ENCODE measurements around the gene HPCAL1.
A peak's percentile ranks its signal among the peaks of the same experiment; 100 is the strongest.
"Not testable (repeated sequence)": the region's sequence is repeated elsewhere in the genome, so short reads cannot be mapped to it uniquely, and the experiment has no call there.

The HPCAL1 gene

GRCh38 chr2:10302479-10303180 lies at the start of gene HPCAL1:
HPCAL1 (plus strand) TSS chr2:10302904; CDS start chr2:10419758, 116,854 bp downstream.
- peak; percentile 81 for DNase-seq (ENCODE audit: low read depth)

GRCh38 chr2:10253596-10254372 lies 48.9 kb upstream of the HPCAL1 start:
- DNase-seq (ENCODE audit: low read depth), result no peak

DNA sequence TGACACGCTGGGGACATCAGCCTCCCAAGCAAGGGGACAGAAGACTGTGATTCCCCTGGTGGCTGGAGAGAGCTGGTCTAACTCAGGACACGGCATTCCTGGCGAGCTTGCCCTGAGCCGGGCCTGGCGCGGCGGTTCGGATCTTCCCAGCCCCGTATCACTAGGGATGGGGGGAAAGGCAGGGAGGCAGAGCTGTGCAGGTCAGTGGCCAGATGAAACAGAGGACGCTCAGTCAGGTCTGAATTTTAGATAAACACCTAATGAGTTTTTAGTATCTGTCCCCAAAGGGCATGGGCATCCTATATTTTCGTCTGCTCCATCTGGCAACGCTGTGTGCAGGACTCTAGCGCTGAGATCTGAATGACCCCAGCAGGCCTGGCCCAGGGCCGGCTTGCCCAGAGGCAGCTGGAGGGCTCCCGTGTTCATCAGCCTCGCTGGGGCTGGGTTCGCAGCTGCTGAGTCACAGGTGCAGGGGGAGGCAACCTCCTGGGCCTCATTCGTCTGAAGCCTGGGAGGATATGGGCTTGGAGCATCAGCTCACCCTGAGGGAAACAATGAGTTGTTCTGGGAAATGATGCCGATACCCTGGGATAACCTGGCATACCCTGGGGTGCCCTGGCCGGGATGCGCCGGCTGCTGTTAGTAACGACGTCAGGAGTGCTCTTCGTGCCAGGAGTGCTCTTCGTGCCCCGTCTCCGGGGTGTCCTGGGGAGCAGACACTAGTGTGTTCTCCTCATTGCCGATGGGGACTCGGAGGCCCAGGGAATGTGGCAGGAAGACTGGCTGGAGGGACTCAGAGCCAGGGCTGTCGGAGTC lies 48.1 kb upstream of the HPCAL1 start:
- DNase-seq (ENCODE audit: low read depth), result peak; percentile 15

GRCh38 chr2:10255189-10256030 lies 47.3 kb upstream of the HPCAL1 start:
- no peak for DNase-seq (ENCODE audit: low read depth)

GRCh38 chr2:10256031-10256514 lies 46.6 kb upstream of the HPCAL1 start:
- no peak for DNase-seq (ENCODE audit: low read depth)

DNA sequence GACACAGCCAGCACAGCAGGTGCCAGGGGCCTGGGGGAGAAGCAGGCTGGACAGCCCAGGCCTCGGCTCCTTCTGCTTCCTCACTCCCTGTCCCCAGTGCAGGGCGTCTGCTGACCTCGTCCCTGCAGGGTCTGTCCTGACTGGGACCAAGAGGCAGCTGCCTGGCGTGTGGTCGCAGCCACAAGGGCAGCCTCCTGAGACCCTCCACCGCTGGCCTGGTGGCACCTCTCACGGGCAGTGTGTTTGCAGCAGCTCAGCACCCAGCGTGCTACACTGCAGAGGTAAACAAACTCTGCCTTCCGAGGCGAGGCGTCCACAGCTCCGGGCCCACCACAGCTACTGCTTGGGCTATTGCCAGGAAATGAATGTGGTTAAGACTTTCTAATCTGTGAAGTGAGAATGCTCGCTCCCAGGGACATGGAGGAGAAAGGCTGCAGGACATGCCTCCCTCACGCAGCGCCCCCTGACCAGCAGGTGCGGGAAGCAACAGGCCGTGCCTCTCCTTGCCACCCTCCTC lies 46.1 kb upstream of the HPCAL1 start:
- DNase-seq (ENCODE audit: low read depth), result no peak

- no peak for DNase-seq (ENCODE audit: low read depth)
Measured at GRCh38 chr2:10257036-10257435, 45.7 kb upstream of the HPCAL1 start.

DNA sequence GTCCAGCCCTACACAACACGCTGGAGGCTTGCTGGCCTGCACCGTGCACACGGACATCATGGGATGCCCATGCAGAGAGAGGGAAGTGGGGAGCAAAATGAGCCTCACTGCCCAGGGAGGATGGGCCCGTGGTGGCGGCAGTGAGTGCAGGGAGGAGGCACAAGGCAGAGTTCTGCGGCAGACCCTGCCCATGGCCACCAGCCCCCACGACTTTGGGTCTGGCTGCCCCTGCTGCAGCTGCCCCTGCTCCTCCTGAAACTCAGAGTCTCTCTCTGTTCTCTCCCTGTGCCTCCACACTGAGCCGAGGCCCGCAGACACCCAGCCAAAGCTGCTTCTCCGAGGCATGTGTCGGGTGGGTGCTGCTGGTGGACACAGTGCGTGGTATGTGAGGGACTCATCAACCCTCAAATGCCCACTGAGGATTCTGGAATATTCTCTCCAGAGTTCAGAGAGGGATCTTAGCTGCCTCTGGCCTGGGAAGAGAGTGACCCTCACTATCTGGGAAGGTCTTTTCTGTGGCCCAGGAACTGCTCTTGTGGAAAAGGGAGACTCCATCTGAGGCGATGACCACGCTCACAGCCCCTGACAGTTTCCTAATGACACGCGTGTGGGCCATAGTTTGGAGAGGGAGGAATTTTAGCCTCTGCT lies 45.1 kb upstream of the HPCAL1 start:
- no peak for DNase-seq (ENCODE audit: low read depth)

GRCh38 chr2:10258326-10258725 lies 44.4 kb upstream of the HPCAL1 start:
- DNase-seq (ENCODE audit: low read depth), result no peak

- DNase-seq (ENCODE audit: low read depth), result no peak
Measured at GRCh38 chr2:10258726-10259125, 44.0 kb upstream of the HPCAL1 start.

DNA sequence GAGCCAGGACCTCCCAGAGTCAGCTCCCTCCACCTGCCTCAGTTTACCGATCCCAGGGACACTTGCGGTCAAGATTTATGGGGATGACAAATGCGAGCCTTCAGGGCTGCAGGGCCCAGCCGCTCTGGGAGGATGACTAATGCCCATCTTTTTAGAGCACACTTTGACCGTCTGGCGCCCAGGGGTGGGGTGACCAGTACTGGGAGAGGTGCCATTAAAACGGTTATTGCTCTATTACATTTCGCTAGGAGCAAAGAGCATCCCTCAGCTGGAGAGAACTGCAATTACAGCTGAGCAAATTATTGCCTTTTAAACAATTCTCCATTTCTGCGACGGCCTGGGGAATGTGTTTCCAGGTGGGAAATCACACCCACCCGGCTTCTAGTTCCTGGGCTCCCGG lies 42.6 kb upstream of the HPCAL1 start:
- no peak for DNase-seq (ENCODE audit: low read depth)

GRCh38 chr2:10263526-10263925 lies 39.2 kb upstream of the HPCAL1 start:
- not testable (repeated sequence) for DNase-seq (ENCODE audit: low read depth)

DNA sequence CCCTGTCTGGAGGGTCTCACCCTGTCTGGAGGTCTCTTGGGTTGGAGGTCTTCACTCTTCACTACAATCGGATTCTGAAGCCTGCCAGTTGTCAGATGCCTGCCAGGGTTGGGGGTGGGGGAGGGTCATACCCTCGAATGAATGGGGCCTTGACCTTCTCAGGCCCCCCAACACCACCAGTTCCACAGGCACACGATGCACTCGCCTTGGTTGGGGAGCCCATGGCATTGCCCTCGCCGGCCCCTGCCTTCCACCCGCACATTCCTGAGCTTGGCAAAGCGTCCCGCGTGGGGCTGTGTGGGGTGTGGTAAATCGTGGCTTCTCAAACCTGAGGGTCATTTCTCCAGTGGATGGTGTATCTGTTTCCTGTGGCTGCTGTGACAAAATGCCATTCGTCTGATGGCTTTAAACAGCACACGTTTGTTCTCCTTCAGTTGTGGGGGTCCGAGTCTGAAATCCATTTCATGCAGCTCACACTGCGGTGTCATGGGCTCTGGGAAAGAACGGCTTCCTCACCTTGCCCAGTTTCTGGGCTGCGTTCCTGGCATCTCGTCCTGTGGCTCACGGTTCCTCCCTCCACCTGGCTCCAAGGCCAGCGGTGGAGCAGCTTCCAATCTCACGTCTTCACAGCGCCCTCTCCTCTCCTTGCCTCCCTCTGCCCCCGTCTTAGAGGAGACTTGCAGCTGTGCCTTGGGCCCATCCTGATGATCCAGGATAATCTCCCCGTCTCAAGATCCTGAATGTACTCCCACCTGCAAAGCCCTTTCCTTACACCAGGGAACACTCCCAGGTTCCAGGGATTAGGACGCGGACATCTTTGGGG lies 38.0 kb upstream of the HPCAL1 start:
- no peak for DNase-seq (ENCODE audit: low read depth)

- DNase-seq (ENCODE audit: low read depth), result no peak
Measured at GRCh38 chr2:10265329-10266132, 37.2 kb upstream of the HPCAL1 start.

DNA sequence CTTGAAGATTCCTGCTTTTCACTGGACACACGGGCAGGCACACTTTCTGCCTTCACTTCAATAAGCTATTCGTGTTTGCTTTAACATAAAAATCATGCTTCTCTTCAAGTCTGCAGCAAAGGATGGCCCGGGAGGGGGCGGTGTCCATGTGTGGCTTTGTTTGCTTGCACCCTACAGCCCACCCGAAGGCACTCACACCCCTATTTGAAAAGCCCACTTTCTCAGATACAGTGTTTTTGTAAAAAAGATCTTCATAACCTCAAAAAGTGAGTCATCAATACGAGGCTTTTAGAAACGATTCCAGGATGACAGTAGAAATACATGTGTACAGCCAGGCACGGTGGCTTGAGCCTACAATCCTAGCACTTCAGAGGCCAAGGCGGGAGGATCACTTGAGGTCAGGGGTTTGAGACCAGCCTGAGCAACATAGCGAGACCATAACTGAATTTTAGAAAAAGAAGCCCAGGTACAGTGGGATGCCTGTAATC lies 36.5 kb upstream of the HPCAL1 start:
- peak; percentile 51 for DNase-seq (ENCODE audit: low read depth)

- DNase-seq (ENCODE audit: low read depth), result no peak
Measured at GRCh38 chr2:10267036-10267435, 35.7 kb upstream of the HPCAL1 start.

DNA sequence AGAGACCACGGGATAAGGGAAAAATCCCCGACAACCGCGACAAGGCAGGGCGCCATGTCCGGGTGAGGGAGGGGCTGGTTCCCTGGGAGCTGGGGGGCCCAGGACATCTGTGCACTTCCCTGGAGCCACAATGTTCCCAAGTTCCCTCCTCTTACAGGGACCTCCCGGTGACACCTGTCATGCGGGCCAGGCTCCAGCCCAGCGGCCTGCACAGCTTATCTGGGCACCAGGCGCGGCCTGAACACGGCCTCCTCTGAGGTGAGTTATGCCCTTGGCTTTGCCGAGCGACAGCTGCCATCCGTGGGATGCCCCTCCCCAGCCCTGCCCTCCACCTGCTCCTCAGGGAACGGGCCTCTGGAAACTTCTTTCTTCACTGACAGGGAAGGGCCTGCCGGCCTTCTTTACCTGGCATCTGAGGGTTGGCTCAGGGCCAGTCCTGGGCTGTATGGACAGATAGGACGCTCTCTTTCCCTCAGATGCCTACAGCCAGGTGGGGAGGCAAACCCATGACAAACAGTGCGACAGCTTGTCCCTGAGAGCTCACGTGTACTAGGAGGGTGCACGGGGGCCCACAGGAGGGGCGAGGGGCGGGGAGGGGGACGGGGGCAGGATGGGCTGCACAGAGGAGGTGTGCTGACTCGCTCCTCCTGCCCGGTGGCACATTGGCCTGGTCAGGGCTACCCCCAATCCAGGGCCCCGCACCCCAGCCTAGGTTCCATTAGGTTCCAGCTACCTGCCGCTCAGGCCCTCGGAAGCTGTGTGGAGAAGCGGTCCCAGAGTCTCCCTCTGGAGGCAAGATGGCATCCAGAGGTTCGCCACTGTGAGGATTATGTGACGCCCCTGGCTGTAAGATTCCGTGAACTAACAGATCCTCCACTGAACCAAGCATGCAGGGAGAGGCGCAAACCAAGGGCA lies 34.9 kb upstream of the HPCAL1 start:
- DNase-seq (ENCODE audit: low read depth), result no peak

DNA sequence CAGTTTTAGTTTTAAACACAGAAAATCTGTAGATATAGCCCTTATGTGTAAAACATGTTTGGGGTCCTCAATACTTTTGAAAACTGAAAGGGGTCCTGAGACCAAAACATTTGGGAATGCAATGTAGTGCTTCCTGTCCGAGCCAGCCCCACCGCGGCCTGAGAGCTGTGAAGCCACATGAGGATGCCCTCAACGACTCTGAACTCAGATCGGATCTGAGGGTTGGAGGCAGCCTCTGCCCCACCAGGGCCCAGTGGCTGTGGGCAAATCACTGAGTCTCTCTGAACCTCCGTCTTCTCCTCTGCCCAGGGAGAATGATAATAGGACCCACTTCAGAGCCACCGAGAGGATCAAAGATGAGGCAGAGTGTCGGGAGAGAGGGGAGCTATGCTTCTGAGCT lies 33.4 kb upstream of the HPCAL1 start:
- no peak for DNase-seq (ENCODE audit: low read depth)
